ENCODE data around the gene RAP1B. TPM values are rescaled to one million over a fixed set of nuclear protein-coding genes. Genes with fewer than 3 reads are reported as not detected.
A peak's percentile ranks its signal among the peaks of the same experiment; 100 is the strongest.

RAP1B gene
- total and polyA plus RNA-seq, 2 of the 13 experiments (the other 11 are each of a cell fraction or from before 2014, with no cell fraction given), result 71.1 to 92.7 TPM

DNA sequence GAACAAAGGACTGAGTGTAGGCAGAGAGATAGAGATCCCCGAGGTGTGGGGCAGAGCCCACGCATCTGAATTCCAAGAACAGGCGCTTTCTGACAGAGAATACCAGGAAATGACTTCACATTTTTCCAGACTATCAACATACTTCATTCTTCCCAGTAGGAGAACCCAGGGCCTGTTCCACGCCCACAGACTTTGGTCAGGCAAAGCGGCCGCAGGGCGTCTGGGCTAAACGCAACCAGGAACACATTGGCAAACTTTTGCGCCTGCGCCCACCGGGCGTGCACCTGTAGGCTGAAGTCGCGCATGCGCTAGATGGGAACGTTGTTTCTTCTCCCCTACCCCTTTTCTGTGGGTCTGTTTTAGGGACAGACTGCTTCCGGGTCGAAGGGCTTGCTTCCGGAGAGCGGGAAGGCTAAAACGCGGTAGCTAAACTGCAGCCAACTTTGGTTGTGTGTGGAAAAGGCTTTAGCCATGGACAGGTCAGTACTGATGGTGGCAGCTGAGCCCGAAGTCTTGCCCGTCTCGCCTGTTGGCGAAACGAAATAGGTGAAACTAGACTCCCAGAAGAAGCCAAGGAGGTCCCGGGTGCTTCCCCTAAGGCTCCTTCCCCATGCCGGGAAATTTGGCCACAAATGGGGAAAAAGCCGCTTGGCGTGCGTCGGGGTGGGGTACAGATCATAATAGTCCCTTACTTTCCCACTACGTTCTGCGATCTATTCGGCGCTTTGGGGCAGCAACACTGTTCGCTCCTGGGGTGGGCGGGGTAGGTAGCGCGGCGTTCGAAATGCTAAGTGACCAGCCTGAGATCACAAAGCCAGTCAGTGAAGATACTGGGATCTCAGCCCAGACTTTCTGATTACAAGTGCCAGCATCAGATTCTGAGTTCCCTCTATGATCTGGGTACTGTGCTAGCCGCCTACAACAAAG, 76.2 kb downstream of the RAP1B start, which contains the start of gene NUP107 (continued):
- TF ChIP-seq, protein P1, sequence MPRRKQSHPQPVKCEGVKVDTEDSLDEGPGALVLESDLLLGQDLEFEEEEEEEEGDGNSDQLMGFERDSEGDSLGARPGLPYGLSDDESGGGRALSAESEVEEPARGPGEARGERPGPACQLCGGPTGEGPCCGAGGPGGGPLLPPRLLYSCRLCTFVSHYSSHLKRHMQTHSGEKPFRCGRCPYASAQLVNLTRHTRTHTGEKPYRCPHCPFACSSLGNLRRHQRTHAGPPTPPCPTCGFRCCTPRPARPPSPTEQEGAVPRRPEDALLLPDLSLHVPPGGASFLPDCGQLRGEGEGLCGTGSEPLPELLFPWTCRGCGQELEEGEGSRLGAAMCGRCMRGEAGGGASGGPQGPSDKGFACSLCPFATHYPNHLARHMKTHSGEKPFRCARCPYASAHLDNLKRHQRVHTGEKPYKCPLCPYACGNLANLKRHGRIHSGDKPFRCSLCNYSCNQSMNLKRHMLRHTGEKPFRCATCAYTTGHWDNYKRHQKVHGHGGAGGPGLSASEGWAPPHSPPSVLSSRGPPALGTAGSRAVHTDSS (CRISPR knock-in tag; conservative IDR thresholded peaks at IDR 0.05), result no peak
- TF ChIP-seq, protein P2, sequence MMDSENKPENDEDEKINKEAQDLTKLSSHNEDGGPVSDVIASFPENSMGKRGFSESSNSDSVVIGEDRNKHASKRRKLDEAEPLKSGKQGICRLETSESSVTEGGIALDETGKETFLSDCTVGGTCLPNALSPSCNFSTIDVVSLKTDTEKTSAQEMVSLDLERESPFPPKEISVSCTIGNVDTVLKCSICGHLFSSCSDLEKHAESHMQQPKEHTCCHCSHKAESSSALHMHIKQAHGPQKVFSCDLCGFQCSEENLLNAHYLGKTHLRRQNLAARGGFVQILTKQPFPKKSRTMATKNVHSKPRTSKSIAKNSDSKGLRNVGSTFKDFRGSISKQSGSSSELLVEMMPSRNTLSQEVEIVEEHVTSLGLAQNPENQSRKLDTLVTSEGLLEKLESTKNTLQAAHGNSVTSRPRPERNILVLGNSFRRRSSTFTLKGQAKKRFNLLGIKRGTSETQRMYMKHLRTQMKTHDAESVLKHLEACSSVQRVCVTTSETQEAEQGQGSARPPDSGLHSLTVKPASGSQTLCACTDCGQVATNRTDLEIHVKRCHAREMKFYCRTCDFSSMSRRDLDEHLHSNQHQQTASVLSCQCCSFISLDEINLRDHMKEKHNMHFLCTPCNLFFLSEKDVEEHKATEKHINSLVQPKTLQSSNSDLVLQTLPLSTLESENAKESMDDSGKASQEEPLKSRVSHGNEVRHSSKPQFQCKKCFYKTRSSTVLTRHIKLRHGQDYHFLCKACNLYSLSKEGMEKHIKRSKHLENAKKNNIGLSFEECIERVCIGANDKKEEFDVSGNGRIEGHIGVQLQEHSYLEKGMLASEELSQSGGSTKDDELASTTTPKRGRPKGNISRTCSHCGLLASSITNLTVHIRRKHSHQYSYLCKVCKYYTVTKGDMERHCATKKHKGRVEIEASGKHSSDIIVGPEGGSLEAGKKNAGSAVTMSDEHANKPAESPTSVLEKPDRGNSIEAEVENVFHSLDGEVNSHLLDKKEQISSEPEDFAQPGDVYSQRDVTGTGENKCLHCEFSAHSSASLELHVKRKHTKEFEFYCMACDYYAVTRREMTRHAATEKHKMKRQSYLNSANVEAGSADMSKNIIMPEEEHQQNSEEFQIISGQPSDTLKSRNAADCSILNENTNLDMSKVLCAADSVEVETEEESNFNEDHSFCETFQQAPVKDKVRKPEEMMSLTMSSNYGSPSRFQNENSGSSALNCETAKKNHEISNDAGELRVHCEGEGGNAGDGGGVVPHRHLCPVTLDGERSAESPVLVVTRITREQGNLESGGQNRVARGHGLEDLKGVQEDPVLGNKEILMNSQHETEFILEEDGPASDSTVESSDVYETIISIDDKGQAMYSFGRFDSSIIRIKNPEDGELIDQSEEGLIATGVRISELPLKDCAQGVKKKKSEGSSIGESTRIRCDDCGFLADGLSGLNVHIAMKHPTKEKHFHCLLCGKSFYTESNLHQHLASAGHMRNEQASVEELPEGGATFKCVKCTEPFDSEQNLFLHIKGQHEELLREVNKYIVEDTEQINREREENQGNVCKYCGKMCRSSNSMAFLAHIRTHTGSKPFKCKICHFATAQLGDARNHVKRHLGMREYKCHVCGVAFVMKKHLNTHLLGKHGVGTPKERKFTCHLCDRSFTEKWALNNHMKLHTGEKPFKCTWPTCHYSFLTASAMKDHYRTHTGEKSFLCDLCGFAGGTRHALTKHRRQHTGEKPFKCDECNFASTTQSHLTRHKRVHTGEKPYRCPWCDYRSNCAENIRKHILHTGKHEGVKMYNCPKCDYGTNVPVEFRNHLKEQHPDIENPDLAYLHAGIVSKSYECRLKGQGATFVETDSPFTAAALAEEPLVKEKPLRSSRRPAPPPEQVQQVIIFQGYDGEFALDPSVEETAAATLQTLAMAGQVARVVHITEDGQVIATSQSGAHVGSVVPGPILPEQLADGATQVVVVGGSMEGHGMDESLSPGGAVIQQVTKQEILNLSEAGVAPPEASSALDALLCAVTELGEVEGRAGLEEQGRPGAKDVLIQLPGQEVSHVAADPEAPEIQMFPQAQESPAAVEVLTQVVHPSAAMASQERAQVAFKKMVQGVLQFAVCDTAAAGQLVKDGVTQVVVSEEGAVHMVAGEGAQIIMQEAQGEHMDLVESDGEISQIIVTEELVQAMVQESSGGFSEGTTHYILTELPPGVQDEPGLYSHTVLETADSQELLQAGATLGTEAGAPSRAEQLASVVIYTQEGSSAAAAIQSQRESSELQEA (CRISPR knock-in tag; IDR thresholded peaks at IDR 0.05; ENCODE audit: not compliant biosample characterization), result peak; percentile 56
- no peak for TF ChIP-seq ZNF569 (CRISPR knock-in tag; IDR thresholded peaks at IDR 0.05; ENCODE audit: borderline replicate concordance)
- no peak; the same call in 1 of the 2 replicates for TF ChIP-seq ZNF263 (CRISPR knock-in tag; IDR thresholded peaks at IDR 0.05)
- TF ChIP-seq, protein P3, sequence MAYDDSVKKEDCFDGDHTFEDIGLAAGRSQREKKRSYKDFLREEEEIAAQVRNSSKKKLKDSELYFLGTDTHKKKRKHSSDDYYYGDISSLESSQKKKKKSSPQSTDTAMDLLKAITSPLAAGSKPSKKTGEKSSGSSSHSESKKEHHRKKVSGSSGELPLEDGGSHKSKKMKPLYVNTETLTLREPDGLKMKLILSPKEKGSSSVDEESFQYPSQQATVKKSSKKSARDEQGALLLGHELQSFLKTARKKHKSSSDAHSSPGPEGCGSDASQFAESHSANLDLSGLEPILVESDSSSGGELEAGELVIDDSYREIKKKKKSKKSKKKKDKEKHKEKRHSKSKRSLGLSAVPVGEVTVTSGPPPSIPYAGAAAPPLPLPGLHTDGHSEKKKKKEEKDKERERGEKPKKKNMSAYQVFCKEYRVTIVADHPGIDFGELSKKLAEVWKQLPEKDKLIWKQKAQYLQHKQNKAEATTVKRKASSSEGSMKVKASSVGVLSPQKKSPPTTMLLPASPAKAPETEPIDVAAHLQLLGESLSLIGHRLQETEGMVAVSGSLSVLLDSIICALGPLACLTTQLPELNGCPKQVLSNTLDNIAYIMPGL (CRISPR knock-in tag; IDR thresholded peaks at IDR 0.05; ENCODE audit: borderline replicate concordance in 1 of 2, low read depth in 1 of 2), result peak; percentile 75 to 92
- TF ChIP-seq, protein P4, sequence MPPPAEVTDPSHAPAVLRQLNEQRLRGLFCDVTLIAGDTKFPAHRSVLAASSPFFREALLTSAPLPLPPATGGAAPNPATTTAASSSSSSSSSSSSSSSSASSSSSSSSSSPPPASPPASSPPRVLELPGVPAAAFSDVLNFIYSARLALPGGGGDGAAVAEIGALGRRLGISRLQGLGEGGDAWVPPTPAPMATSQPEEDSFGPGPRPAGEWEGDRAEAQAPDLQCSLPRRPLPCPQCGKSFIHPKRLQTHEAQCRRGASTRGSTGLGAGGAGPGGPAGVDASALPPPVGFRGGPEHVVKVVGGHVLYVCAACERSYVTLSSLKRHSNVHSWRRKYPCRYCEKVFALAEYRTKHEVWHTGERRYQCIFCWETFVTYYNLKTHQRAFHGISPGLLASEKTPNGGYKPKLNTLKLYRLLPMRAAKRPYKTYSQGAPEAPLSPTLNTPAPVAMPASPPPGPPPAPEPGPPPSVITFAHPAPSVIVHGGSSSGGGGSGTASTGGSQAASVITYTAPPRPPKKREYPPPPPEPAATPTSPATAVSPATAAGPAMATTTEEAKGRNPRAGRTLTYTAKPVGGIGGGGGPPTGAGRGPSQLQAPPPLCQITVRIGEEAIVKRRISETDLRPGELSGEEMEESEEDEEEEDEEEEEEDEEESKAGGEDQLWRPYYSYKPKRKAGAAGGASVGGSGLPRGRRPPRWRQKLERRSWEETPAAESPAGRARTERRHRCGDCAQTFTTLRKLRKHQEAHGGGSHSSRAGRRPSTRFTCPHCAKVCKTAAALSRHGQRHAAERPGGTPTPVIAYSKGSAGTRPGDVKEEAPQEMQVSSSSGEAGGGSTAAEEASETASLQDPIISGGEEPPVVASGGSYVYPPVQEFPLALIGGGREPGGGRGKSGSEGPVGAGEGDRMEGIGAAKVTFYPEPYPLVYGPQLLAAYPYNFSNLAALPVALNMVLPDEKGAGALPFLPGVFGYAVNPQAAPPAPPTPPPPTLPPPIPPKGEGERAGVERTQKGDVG (CRISPR knock-in tag; IDR thresholded peaks at IDR 0.05; ENCODE audit: borderline replicate concordance), result peak; percentile 86; the same call in 1 of the 2 replicates
- TF ChIP-seq DNMT3B (CRISPR knock-in tag; conservative IDR thresholded peaks at IDR 0.05), result peak; percentile 89

Measured in HepG2 (cell line).